Muscle layer of duodenum (tissue), 2 donors: ENCODE data around the gene PPP1R3G.
A peak's percentile ranks its signal among the peaks of the same experiment; 100 is the strongest.

Source experiments
- H3K27ac ChIP-seq: one replicate; pipeline ENCODE4 v1.7.0; 2013; ENCODE audit warnings: mild to moderate bottlenecking, low read length
- H3K27me3 ChIP-seq: one replicate; pipeline ENCODE4 v1.7.0; 2013; ENCODE audit warnings: low read depth, mild to moderate bottlenecking, control low read depth, low read length
- H3K36me3 ChIP-seq, 2 donors: one replicate each; pipeline ENCODE4 v1.7.0; 2013; ENCODE audit warnings: low read length in 2 of 2, control low read depth in 1 of 2, mild to moderate bottlenecking in 1 of 2; ENCODE audit not compliant: insufficient read depth in 2 of 2, control insufficient read depth in 1 of 2
- H3K4me1 ChIP-seq, 2 donors: one replicate each; pipeline ENCODE4 v1.7.0; 2013; ENCODE audit warnings: low read length in 2 of 2, mild to moderate bottlenecking in 2 of 2, control low read depth in 1 of 2, moderate library complexity in 1 of 2; ENCODE audit not compliant: insufficient read depth in 2 of 2, control insufficient read depth in 1 of 2
- H3K4me3 ChIP-seq, 2 donors: one replicate each; pipeline ENCODE4 v1.7.0; 2013; ENCODE audit warnings: low read length in 2 of 2, low read depth in 1 of 2, mild to moderate bottlenecking in 1 of 2
- H3K9me3 ChIP-seq, 2 donors: one replicate each; pipeline ENCODE4 v1.7.0; 2013; ENCODE audit warnings: low read length in 2 of 2, control low read depth in 1 of 2, mild to moderate bottlenecking in 1 of 2; ENCODE audit not compliant: control insufficient read depth in 1 of 2
- donor health status: healthy.

Gene PPP1R3G

GRCh38 chr6:5072440-5072839 is 12.7 kb upstream of the PPP1R3G start:
- no peak overlapping the region for H3K4me3 ChIP-seq
- H3K4me1 ChIP-seq = no peaks in the 10 kb centered on the region
- H3K9me3 ChIP-seq = peaks cover 1 to 4% of the 10 kb centered on the region in 2 donors
- no peak overlapping the region for H3K27ac ChIP-seq
- H3K27me3 ChIP-seq = no peaks in the 10 kb centered on the region
- no peaks in the 10 kb centered on the region for H3K36me3 ChIP-seq

GRCh38 chr6:5073992-5074391 is 11.1 kb upstream of the PPP1R3G start:
- Histone ChIP-seq H3K9me3 (no peaks in the 10 kb centered on the region), H3K4me3 (no peak overlapping the region), H3K36me3 (no peaks in the 10 kb centered on the region), H3K4me1 (no peaks in the 10 kb centered on the region), H3K27me3 (no peaks in the 10 kb centered on the region), H3K27ac (no peak overlapping the region)

- H3K4me3 ChIP-seq = no peak overlapping the region
- no peaks in the 10 kb centered on the region for H3K27me3 ChIP-seq
- no peaks in the 10 kb centered on the region for H3K36me3 ChIP-seq
- no peak overlapping the region for H3K27ac ChIP-seq
- no peaks in the 10 kb centered on the region for H3K4me1 ChIP-seq
- H3K9me3 ChIP-seq = no peaks in the 10 kb centered on the region
Measured at GRCh38 chr6:5076931-5077330, 8.2 kb upstream of the PPP1R3G start.

GRCh38 chr6:5078121-5078669 is 6.9 kb upstream of the PPP1R3G start:
- Histone ChIP-seq H3K27ac (no peak overlapping the region), H3K27me3 (no peaks in the 10 kb centered on the region), H3K4me1 (no peaks in the 10 kb centered on the region), H3K9me3 (no peaks in the 10 kb centered on the region), H3K36me3 (no peaks in the 10 kb centered on the region), H3K4me3 (no peak overlapping the region)

- Histone ChIP-seq H3K27ac (no peak overlapping the region), H3K27me3 (no peaks in the 10 kb centered on the region), H3K36me3 (no peaks in the 10 kb centered on the region), H3K4me3 (no peak overlapping the region), H3K9me3 (no peaks in the 10 kb centered on the region), H3K4me1 (peaks cover 0 to 2% of the 10 kb centered on the region in 2 donors)
Measured at GRCh38 chr6:5079692-5080091, 5.4 kb upstream of the PPP1R3G start.

- Histone ChIP-seq H3K36me3 (no peaks in the 10 kb centered on the region), H3K27ac (no peak overlapping the region), H3K4me3 (no peak overlapping the region), H3K9me3 (no peaks in the 10 kb centered on the region), H3K4me1 (peaks cover 0 to 3% of the 10 kb centered on the region in 2 donors), H3K27me3 (no peaks in the 10 kb centered on the region)
Measured at GRCh38 chr6:5080574-5080973, 4.6 kb upstream of the PPP1R3G start.

- no peaks in the 10 kb centered on the region for H3K36me3 ChIP-seq
- H3K27me3 ChIP-seq = no peaks in the 10 kb centered on the region
- H3K27ac ChIP-seq = no peak overlapping the region
- no peak overlapping the region for H3K4me3 ChIP-seq
- H3K9me3 ChIP-seq = no peaks in the 10 kb centered on the region
- H3K4me1 ChIP-seq = peaks cover 0 to 7% of the 10 kb centered on the region in 2 donors
Measured at GRCh38 chr6:5081182-5081581, 4.0 kb upstream of the PPP1R3G start.

GRCh38 chr6:5081955-5082354 is 3.2 kb upstream of the PPP1R3G start:
- H3K36me3 ChIP-seq = no peaks in the 10 kb centered on the region
- H3K9me3 ChIP-seq = no peaks in the 10 kb centered on the region
- no peak overlapping the region for H3K4me3 ChIP-seq
- H3K27me3 ChIP-seq = no peaks in the 10 kb centered on the region
- no peak overlapping the region for H3K27ac ChIP-seq
- peaks cover 0 to 14% of the 10 kb centered on the region in 2 donors for H3K4me1 ChIP-seq

- H3K27ac ChIP-seq = no peak overlapping the region
- no peak overlapping the region for H3K4me3 ChIP-seq
- no peaks in the 10 kb centered on the region for H3K36me3 ChIP-seq
- H3K27me3 ChIP-seq = no peaks in the 10 kb centered on the region
- H3K4me1 ChIP-seq = peaks cover 0 to 14% of the 10 kb centered on the region in 2 donors
- no peaks in the 10 kb centered on the region for H3K9me3 ChIP-seq
Measured at GRCh38 chr6:5082487-5083306, 2.4 kb upstream of the PPP1R3G start.

- H3K27me3 ChIP-seq = no peaks in the 10 kb centered on the region
- no peak overlapping the region for H3K27ac ChIP-seq
- no peaks in the 10 kb centered on the region for H3K9me3 ChIP-seq
- H3K4me3 ChIP-seq = no peak overlapping the region
- H3K4me1 ChIP-seq = peaks cover 0 to 14% of the 10 kb centered on the region in 2 donors
- no peaks in the 10 kb centered on the region for H3K36me3 ChIP-seq
Measured at GRCh38 chr6:5083307-5083583, 1.9 kb upstream of the PPP1R3G start.

- Histone ChIP-seq H3K27ac (no peak overlapping the region), H3K4me1 (peaks cover 0 to 14% of the 10 kb centered on the region in 2 donors), H3K4me3 (peak overlapping the region in 1 of 2 donors; percentile 87), H3K36me3 (no peaks in the 10 kb centered on the region), H3K9me3 (no peaks in the 10 kb centered on the region), H3K27me3 (no peaks in the 10 kb centered on the region)
Measured at GRCh38 chr6:5083813-5084359, 1.3 kb upstream of the PPP1R3G start.
